GM18519 (cell line): ENCODE measurements around the gene GALK2.

Experiments used
- ATAC-seq: cut with Tn5 transposase; IDR thresholded peaks from one replicate; pipeline ENCODE4 v1.9.1; 2021; ENCODE audit warnings: mild to moderate bottlenecking, moderate library complexity; ENCODE audit not compliant: unreplicated experiment, low FRiP score

GALK2 gene

GRCh38 chr15:49270541-49271421, 100.7 kb downstream of the GALK2 start:
- ATAC-seq = no peak

GRCh38 chr15:49273734-49274318, 103.8 kb downstream of the GALK2 start:
- no peak for ATAC-seq

- ATAC-seq = no peak
These were observed 108.7 kb downstream of the GALK2 start for GRCh38 chr15:49278751-49279150.

GRCh38 chr15:49279521-49280456, 109.7 kb downstream of the GALK2 start:
- no peak for ATAC-seq

- no peak for ATAC-seq
These were observed 112.3 kb downstream of the GALK2 start for GRCh38 chr15:49282366-49282765.

GRCh38 chr15:49286649-49287404, 116.8 kb downstream of the GALK2 start:
- ATAC-seq = no peak

- ATAC-seq = no peak
These were observed 117.4 kb downstream of the GALK2 start for GRCh38 chr15:49287481-49287880.

GRCh38 chr15:49288391-49288790, 118.3 kb downstream of the GALK2 start:
- no peak for ATAC-seq

GRCh38 chr15:49290191-49290590, 120.1 kb downstream of the GALK2 start:
- no peak for ATAC-seq

- ATAC-seq = no peak
These were observed 123.9 kb downstream of the GALK2 start for GRCh38 chr15:49293941-49294340.

GRCh38 chr15:49296258-49296657, 126.2 kb downstream of the GALK2 start:
- no peak for ATAC-seq

GRCh38 chr15:49297584-49297983, 127.5 kb downstream of the GALK2 start:
- no peak for ATAC-seq

- ATAC-seq = no peak
These were observed 130.8 kb downstream of the GALK2 start for GRCh38 chr15:49300856-49301255.

GRCh38 chr15:49301562-49301961, 131.5 kb downstream of the GALK2 start:
- no peak for ATAC-seq

- no peak for ATAC-seq
These were observed 133.0 kb downstream of the GALK2 start for GRCh38 chr15:49303003-49303402.

GRCh38 chr15:49306551-49306950, 136.5 kb downstream of the GALK2 start:
- no peak for ATAC-seq

- ATAC-seq = no peak
These were observed 138.6 kb downstream of the GALK2 start for GRCh38 chr15:49308686-49309085.

GRCh38 chr15:49309889-49310288, 139.8 kb downstream of the GALK2 start:
- ATAC-seq = no peak

GRCh38 chr15:49313650-49314049, 143.6 kb downstream of the GALK2 start:
- ATAC-seq = no peak

- no peak for ATAC-seq
These were observed 144.7 kb downstream of the GALK2 start for GRCh38 chr15:49314716-49315115.
